Ovary (tissue), 9 donors: Measurements from ENCODE around the gene ZMYND15. TPM values are rescaled to one million over a fixed set of nuclear protein-coding genes. Genes with fewer than 3 reads are reported as not detected.
A peak's percentile ranks its signal among the peaks of the same experiment; 100 is the strongest.

Experiments used
- DNase-seq, 5 donors: peaks; one replicate each; pipeline ENCODE4 v3.0.0-alpha.2; 2019 to 2020
- H3K27ac ChIP-seq, 2 donors: fragments of 200-600 bp; one replicate each; pipeline versions ENCODE4 v1.5.1 to v1.8.0; 2019 to 2022
- H3K27me3 ChIP-seq: fragments of 200-600 bp; one replicate; pipeline ENCODE4 v1.8.0; 2022
- H3K36me3 ChIP-seq: fragments of 200-600 bp; sonication (generic); one replicate; pipeline ENCODE4 v1.5.1; 2019
- H3K4me1 ChIP-seq: one replicate; pipeline ENCODE4 v1.8.1; 2013; ENCODE audit warnings: mild to moderate bottlenecking, moderate library complexity; ENCODE audit not compliant: insufficient read depth
- H3K4me3 ChIP-seq: fragments of 200-600 bp; sonication (generic); one replicate; pipeline ENCODE4 v1.5.1; 2017
- H3K9me3 ChIP-seq, 2 donors: fragments of 200-600 bp in 1 of 2; sonication (generic) in 1 of 2; one replicate each; pipeline versions ENCODE4 v1.5.1 to v1.8.1; 2013 to 2019; ENCODE audit warnings: mild to moderate bottlenecking in 1 of 2, moderate library complexity in 1 of 2
- CTCF ChIP-seq, 3 donors: fragments of 450-650 bp in 2 of 3; fragments of 200-600 bp in 1 of 3; IDR thresholded peaks; one replicate each; pipeline versions ENCODE4 v1.5.1 to v1.8.0; 2016 to 2022; ENCODE audit warnings: antibody characterized with exemption in 3 of 3, mild to moderate bottlenecking in 1 of 3
- EP300 ChIP-seq: sonication (generic); formaldehyde crosslinking; IDR thresholded peaks from one replicate; pipeline ENCODE4 v1.6.1; 2017; ENCODE audit warnings: antibody characterized with exemption
- POLR2A ChIP-seq: fragments of 450-650 bp; IDR thresholded peaks from one replicate; pipeline ENCODE4 v1.6.1; 2017; ENCODE audit warnings: antibody characterized with exemption, mild to moderate bottlenecking, moderate library complexity
- WGBS, 3 donors: extraction: QIAGEN DNeasy Blood & Tissue Kit in 1 of 3; methylation state at CpG; one replicate each; pipeline versions ENCODE4 v1.1.5 to v1.1.7; 2013 to 2017; 5-methylcytosine and 5-hydroxymethylcytosine counted together
- intact Hi-C, 4 donors: fragments of 100-400 bp; cut with DNase I; formaldehyde crosslinking; loops; one replicate each; pipeline versions ENCODE4 v1.11.0 to v1.15.1; 2022 to 2023
- polyA plus RNA-seq, 2 donors: library from polyadenylated mRNA; stranded (reverse); fragments of 200-250 nt in 1 of 2; fragments of 350-450 nt in 1 of 2; fragmentation: Illumina TruSeq in 1 of 2; extraction: RNeasy Lipid Tissue Mini Kit (QIAGEN cat#74804) in 1 of 2; gene quantifications; one replicate each; pipeline ENCODE4 v1.2.3, GENCODE V29; 2013 to 2014
- total RNA-seq, 7 donors: library from RNA; depleted of rRNA in 2 of 7; stranded (reverse); fragments of >200 nt in 2 of 7; fragmentation: NEBNext Ultra II Directional in 3 of 7; extraction: Animal tissue kit (Norgen Biotek cat#: 25700) in 3 of 7; gene quantifications; one replicate each; pipeline versions ENCODE4 v1.1.0 to v1.2.4, GENCODE V29; 2016 to 2023
- donor health status: DM: no; HTN: no; CAD: no; lungs with moderate emphysema.
- donor health status: DM: no; HTN: no; CAD: no.
- donor health status: Bipolar disorder and iron deficiency.
- donor health status: DM: yes; HTN: yes; CAD: no.
- donor health status: DM: no; HTN: no; CAD: no.
- donor health status: DM: yes; HTN: yes; CAD: no.

Gene ZMYND15
- total and polyA plus RNA-seq, 9 donors, result 0.33 to 1.4 (median 0.94) TPM

- Histone ChIP-seq H3K4me3 (no peak overlapping the region), H3K27me3 (no peaks in the 10 kb centered on the region), H3K36me3 (no peaks in the 10 kb centered on the region), H3K9me3 (no peaks in the 10 kb centered on the region), H3K4me1 (no peaks in the 10 kb centered on the region), H3K27ac (no peak overlapping the region)
- WGBS, 3 donors, result 82 to 84% (median 83%) methylated on average over 10 of the region's 10 CpGs
- TF ChIP-seq POLR2A (no peak), CTCF (IDR thresholded peaks at IDR 0.05) (no peak), EP300 (no peak)
- intact Hi-C loops, result no loop called here
- DNase-seq, result no peak
These were observed 20.5 kb upstream of the ZMYND15 start for GRCh38 chr17:4719146-4719545.

DNA sequence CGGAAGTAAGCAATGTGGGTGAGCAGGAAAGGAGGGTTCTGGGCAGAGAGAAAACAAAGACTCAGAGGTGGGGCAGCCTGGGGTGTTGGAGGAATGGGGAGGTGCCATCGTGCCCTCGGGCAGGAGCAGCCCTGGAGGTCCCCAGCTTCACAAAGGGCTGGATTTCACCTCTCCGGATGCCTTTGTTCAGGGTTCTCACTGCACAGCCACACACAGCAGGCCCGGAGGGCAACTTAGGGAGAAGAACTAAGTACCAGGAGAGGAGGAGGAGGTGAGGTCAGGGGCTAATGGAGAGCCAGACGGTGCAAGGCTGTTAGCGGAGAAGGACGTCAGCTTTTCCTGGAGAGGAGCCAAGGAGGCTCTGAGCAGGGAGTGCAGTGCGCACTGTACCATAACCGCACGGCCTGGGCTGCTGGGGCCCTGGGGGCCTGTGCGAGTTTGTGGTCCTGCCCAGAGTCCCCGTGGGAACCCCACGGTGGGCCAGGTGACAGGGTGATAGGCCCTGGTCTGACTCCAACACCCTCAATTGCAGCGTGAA, 19.9 kb upstream of the ZMYND15 start:
- Histone ChIP-seq H3K36me3 (no peaks in the 10 kb centered on the region), H3K4me3 (no peak overlapping the region), H3K4me1 (no peaks in the 10 kb centered on the region), H3K9me3 (no peaks in the 10 kb centered on the region), H3K27ac (no peak overlapping the region), H3K27me3 (no peaks in the 10 kb centered on the region)
- TF ChIP-seq POLR2A (no peak), EP300 (no peak), CTCF (IDR thresholded peaks at IDR 0.05) (no peak)
- peak in 3 of 5 donors; percentile 41 to 62 (median 62) for DNase-seq
- intact Hi-C loops, result no loop called here
- WGBS, 3 donors, result 61 to 68% (median 61%) methylated on average over 15 of the region's 15 CpGs

GRCh38 chr17:4720787-4721186, 18.8 kb upstream of the ZMYND15 start:
- Histone ChIP-seq H3K4me1 (no peaks in the 10 kb centered on the region), H3K4me3 (no peak overlapping the region), H3K27me3 (no peaks in the 10 kb centered on the region), H3K9me3 (no peaks in the 10 kb centered on the region), H3K27ac (peak overlapping the region in 1 of 2 donors; percentile 80), H3K36me3 (no peaks in the 10 kb centered on the region)
- WGBS, 3 donors, result 89 to 94% (median 91%) methylated on average over 7 of the region's 7 CpGs
- TF ChIP-seq CTCF (IDR thresholded peaks at IDR 0.05) (no peak), POLR2A (no peak), EP300 (no peak)
- no peak for DNase-seq
- intact Hi-C loops, result no loop called here

- H3K4me3 ChIP-seq, result no peak overlapping the region
- DNase-seq, result peak in 1 of 5 donors; percentile 55
- TF ChIP-seq EP300 (no peak), CTCF (IDR thresholded peaks at IDR 0.05) (no peak), POLR2A (no peak)
- peak overlapping the region in 1 of 2 donors; percentile 80 for H3K27ac ChIP-seq
- no peaks in the 10 kb centered on the region for H3K4me1 ChIP-seq
- WGBS, 3 donors, result 30 to 51% (median 35%) methylated on average over 20 of the region's 20 CpGs
- no peaks in the 10 kb centered on the region for H3K36me3 ChIP-seq
- H3K9me3 ChIP-seq, result no peaks in the 10 kb centered on the region
- no peaks in the 10 kb centered on the region for H3K27me3 ChIP-seq
- intact Hi-C loops, result no loop called here
These were observed 18.2 kb upstream of the ZMYND15 start for GRCh38 chr17:4721203-4722135.
